NCI-H146 treated with DMSO at 0.1 percent for 48 hours (cell line): ENCODE data around the gene ALDH3A1.

Source experiments
- DNase-seq: peaks from one replicate; lab custom pipeline; 2025; ENCODE audit not compliant: unreplicated experiment; lab: John Stamatoyannopoulos, UW

Gene ALDH3A1

DNA sequence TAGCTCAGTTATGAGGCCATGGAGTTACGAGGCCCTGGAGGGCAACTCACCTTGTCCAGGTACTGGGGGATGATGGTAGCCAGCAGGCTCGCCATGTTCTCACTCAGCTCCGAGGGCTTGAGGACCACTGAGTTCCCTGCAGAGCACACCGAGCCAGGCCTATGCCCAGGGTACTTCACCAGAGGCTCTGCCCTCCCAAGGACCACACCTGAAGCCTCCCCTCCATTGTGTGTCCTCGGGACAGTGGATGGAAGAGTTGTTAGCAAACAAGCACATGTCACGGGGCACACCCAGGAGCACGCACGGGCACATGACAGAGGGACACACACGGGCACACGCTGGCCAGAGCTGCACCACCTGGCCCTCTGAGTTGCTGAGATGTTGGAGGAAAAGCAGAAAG is 5.6 kb downstream of the ALDH3A1 start:
- no peak for DNase-seq

DNA sequence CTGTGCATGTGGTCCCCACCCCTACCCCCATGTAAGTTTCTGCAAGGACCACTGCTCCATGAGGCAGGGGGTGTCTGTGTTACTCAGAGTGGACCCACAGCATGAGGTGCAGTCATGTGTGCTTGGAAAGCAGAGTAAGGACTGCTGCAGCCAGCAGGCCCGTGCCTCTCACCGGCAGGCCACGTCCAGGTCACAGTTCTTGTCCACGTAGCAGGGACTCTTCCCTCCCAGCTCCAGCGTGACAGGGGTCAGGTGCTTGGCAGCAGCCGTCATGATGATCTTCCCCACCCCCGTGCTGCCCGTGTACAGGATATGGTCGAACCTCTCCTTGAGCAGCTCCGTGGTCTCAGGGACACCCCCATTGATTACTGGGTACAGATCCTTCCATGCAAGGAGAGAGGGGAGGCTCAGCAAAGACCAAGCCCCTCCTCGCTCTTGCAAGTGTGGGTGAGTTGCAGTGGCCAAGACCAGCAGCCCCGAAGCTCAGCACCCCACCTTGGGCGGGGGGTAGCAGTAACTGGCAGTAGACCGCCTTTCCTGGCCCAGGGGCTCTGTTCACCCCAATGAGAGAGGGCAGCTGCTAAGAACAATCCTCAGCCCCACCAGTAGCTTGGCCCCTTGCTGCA is 6.2 kb downstream of the ALDH3A1 start:
- no peak for DNase-seq

DNA sequence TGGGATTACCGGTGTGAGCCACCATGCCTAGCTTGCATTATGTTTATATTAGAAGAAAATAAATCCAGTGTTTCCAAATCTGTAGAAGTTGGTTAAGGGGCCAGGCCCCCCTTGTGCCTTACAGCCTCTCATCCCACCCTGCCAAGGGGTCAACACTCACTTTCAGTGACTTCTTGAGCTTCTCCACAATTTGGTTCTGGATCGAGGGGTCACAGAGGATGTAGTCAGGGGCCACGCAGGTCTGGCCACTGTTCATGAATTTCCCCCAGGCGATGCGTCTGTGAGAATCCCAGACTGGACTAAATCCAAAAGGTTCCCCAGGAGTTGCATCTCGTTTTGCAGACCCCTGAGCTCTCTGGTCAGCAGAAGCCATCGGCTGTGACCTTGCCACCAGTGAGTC is 7.2 kb downstream of the ALDH3A1 start:
- no peak for DNase-seq

DNA sequence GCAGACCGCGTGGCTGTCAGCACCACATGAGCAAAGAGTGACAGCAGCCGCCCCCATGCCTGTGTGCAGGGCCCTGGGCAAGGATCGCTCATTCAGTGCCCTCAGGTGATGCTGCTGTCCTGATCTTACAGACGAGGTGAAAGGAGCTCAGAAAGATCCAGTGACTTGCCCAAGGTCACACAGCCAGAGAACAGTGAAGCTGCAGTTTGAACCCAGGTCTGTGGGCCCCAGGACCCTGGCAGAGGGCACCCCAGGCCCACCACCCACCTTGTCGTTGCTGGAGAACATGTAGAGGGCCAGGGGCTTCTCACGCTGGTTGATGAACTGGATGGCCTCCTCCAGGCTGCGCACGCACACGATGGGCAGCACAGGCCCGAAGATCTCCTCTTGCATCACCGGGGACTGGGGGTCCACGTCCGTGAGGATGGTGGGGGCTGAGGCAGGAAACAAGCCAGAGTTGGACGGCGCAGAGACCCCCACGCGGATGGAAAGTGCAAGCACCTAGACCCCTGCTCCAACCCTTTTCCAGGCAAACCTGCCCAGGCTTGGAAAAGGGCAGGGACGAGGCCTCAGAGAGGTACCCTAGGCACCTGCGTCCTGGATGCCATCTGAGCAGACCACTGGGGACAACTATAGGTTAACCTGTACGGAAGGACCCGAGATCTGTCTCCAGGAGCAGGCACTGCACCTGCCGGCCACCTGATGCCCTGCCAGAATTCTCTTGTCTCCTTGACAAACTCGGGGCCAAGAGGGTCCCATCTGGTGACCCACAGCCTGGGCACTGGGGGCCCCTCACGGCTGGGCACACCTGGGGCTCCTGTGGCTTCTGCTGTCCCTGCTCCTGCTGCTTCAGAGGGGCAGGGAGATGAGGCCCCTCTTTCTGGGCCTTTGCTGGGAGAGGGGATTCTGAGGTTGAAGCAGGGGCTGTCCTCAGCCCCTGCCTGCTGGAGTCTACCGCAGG is 8.6 kb downstream of the ALDH3A1 start:
- DNase-seq: no peak

DNA sequence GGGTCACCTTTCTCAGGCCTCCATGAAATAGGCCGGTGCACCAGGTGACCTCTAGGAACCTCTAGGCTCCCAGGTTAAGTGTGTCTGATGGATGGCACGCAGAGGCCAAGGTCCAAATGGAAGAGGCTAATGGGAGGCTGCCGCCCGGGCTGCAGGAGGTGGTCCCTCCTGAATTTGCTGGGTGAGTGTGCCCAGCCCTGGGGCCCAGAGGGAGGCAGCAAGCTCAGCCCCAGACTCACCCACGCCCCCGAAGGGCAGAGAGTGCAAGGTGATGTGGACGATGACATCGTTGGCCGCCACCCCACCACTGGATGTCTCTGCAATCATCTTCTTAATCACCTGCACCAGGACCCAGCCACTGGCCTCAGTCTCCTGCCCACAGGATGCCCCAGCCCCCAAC is 9.3 kb downstream of the ALDH3A1 start:
- DNase-seq: no peak

DNA sequence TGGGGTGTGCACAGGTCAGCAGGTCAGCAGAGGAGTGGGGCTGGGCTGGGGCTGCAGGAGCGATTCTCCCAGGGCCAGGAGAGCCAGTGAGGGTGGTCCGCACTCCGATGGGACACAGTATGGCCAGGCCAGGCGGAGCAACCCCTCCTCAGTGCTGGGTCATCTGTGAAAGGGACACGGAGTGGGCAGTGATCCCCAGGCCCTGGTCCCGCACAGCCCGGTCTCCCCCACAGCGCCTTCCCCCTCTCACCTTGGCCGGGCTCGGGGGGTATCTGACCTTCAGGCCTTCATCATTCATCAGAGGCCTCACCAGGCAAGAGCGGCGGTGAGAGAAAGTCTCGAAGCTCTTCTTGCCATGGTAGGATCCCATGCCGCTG is 10.0 kb downstream of the ALDH3A1 start:
- no peak for DNase-seq

DNA sequence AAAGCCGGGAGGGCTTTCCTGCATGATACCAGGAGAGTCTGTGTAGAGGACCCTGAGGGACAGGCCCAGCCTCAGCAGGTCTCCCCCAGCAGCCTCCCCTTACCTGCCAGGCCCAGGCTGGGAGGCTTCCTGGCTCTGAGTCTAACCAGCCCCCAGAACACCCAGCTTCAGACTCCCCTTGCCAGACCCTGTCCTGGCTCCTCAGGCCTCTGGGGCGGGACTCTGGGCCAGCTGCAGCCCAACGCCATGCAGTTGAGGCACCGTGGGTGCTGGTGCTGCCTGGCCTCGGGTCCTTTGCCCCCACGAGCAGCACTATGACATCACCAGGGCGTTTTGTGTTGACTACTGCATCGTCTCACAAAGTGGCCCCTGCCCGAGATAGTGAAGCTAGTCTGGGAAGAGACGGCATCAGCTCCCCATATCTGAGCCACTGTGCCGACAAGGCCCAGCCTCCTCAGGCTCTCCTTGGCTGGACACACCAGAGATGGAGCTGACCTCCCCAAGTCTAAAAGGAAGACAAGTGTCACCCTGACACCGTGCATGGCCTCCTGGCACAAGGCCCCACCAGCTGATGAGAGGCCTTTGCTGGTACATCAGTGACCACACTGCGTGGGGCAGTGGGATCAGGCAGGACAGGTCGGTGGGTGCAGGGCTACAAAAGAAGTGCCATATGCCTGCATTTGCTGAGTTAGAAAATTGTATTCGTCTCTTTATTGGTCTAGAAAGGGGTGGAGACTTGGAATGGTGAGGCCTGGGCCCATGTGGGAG is 10.6 kb downstream of the ALDH3A1 start:
- no peak for DNase-seq

DNA sequence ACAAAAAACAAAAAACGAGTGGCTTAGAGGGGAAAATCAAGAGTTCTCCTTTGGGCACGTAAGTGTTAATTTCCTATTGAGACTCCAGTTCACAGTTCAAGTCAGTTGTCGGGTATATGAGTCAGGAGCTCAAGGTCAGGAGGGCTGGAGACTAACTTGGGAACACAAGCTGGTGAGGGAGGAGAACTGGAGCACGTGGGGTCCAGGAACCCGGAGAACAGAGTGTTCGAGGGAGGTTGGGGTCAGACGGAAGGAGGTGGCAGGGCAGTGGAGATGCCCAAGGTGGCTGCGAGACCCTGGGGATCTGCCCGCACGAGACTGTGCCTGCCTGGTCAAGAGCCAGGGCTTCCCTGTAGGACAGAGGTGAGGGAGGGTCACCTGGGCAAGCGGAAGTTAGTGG is 12.0 kb downstream of the ALDH3A1 start:
- no peak for DNase-seq

DNA sequence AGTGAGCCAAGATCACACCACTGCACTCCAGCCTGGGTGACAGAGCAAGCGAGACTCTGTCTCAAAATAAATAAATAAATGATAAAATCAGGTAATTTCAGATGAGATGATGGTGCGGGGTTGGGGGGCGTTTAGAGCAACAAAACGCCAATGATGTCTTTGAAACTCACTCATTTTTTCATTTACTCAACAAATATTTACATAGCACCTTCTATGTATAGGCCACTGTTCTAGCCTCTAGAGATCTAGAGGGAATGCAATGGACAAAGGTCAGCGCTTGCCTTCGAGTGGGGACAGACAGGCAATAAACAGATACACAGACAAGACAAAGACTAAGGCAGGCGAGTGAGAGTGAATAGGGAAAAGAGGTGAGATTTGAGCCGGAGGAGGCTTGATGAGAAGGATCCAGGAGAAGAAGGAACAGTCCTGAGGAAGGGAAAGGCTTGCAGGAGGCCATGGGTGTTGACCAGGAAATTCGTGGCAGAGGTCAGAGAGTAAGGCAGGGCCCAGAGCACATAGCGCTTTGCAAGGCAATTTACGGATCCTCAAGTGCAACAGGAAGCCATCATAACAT is 14.1 kb downstream of the ALDH3A1 start:
- DNase-seq: peak; percentile 6

DNA sequence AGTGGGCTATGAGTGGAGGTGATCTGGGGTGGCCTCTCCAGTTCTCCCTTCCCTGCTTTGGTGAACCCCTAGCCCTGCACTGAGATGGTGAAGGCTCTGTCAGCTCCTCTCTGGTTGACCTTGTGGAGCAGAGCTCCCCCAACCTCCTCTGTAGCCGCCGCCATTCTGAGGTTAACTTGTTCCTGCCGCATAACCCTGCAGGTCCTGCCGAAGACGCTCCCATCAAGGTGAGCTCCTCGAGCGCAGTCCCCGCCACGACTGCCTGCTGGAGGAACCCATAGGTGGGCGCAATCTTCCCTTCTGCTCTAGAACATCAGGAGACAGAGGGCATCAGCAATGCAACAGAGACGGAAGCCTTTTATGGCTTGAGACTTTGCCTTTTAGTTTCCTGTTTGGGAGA is 16.5 kb downstream of the ALDH3A1 start:
- no peak for DNase-seq

DNA sequence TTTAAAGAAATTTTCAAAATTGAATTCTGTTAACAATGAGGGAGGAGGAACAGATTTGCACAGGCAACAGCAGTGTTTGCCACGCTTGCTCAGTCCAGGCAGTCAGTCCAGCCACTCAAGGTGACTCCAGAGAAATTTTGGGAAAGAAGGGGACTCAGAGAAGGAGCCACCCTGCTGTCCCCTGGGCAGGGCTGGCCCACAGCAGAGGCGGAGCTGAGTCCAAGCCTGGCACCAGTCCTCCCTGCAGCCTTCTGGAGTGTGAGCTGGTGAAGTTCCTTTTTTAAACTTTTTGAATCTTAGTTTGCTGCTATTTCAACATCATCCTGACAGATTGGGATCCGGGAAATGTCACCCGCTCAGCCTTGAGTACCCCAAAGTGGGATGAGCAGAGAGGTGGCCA is 17.3 kb downstream of the ALDH3A1 start:
- no peak for DNase-seq

DNA sequence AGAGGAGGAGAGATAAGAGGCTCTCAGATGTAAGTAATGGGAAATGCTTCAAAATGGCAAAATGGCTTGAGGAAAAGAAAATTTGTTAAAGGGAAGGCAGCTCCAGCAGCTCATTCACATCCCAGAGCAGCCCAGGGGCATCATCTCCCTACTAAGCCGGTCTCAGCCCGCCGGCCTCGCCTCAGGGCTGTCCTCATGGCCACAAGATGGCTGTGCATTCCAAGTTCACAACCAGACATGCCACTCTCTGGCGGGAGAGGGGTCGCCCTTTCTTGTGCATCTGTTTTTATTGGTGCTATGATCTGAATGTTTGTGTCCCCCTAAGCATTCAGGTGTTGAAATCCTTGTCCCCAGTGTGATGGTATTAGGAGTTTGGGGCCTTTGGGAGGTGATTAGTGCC is 18.2 kb downstream of the ALDH3A1 start:
- no peak for DNase-seq

DNA sequence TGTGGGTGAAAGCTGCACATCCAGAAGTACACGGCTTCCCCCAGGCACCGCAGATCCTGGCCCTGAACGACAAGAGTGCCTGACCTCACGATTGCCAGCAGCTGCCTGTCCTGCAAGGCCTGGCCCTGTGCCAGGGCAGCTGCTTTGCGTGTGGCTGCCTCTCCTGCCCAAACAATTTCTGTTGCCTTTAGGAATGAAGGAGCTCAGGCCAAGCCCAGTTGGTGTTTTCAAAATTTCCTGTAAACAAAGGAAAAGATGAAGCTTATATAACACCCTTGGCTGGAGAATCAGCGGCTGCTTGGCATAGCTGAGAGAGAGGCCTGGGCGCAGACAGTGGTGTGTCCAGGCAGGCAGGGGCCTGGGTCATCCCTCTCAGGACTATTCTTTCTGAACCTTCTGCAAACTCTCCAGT is 20.0 kb downstream of the ALDH3A1 start:
- peak; percentile 66 for DNase-seq

DNA sequence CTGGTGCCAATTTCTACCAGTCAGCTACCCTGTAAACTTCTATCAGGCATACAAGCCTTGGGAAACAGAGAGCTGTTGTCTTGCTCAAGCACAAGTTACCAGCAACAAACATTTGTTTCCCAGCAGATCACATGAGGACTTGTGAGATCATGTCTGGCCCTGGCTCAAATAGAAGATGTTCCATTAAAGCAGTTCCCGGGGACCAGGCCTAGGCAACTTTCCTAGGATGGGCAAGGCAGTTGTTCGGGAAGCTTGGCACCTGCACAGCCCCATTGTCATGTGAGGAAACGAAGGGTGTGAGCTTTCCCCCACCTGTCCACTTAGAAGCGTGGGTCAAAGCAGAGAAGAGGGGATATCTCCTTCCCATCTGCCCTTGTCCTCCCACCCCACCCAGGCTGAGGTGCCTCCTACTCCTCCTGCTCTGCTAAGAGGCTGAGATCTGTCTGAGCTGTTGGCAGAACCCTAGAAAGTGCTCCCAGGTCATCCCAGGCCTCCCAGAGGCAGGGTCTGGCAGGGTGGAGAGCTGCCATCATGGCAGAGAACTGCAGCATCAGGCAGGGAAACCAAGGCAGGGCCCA is 20.5 kb downstream of the ALDH3A1 start:
- no peak for DNase-seq

DNA sequence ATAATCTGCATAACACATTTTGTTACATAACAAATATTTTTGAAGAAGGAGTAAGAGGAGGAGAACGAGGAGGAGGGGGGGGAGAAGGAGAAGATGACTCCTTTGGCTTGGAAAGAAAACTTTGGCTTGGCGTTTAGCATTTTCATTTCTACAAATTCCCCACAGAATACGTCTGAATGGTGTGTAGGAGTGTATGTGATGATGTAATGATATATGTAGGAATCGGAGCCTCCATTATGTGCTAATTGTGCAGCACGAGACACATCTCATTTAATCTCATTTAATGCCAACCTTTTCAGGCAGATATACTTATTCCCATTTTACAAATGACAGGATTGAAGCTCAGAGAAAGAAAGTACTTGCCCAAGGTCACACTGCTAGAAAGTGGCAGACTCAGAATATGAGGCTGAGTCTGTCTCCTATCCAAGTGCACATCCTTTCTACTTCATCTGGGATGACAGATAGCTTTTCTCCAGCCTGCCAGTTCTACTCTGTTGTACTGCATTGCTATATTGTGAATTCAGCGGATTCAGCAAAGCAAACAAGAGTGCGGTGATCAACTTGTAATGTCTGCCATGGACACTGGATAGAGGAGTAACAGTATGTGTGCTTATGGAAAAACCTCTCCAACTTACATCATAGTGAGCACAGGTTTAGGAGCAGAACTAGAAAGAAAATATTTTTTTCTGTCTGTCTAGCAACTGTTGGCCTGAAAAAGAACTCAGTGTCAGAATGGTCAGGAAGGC is 21.3 kb downstream of the ALDH3A1 start:
- DNase-seq: no peak

DNA sequence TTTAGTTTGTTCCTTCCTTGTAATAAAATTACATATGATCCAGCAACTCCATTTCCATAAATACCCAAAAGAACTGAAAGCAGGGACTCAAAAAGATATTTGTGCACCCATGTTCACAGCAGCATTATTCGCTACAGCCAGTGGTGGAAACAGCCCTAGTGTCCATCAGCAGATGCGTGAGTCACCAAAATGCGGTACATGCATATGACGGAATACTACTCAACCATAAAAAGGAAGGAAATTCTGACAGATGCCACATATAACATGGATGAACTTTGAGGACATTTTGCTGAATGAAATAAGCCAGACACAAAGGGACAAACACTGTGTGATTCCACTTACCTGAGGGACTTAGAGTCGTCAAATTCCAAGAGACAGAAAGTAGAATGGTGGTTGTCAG is 22.6 kb downstream of the ALDH3A1 start:
- DNase-seq: no peak

DNA sequence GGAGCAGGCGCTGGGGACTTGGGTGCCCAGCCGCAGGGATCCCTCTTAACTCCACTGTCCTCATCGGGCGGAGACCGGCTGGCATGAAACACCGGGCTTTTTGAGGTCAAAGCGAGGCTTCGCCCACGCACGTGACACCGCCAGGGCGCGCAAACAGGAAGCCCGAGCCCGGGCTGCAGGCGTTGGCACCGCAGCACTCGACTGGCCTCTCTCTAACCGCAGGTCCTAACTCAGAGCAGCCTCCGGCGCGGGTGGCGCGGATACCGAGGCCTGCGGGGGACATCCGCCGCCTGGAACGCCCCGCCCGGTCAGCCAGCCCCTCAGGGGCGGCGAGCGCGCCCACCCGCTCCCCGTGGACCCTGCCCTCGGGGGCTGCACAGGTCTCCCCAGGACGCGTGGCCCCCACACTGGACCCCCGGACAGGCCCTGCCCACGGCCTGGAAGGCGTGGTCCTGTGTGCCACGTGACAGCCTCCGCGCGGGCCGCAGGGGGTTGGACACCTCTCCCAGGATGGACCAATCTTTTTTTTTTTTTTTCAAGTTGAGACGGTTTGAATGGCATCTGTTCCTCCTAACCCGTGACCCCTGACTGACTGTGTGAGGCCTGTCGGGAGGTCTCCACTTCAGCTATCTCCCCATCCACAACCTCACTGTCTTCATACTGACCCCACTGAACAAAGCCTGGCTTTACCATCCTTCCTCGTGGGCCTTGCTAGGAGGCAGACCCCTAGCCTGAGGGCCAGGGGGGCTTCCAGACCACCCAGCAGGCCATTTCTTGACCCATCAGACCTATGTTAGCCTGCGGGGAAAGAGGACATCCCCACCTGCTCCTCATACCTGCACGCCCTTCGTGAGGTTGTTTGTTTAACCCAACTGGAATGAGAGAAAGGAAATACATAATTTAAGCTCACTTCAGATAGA is 23.3 kb downstream of the ALDH3A1 start:
- DNase-seq: no peak

DNA sequence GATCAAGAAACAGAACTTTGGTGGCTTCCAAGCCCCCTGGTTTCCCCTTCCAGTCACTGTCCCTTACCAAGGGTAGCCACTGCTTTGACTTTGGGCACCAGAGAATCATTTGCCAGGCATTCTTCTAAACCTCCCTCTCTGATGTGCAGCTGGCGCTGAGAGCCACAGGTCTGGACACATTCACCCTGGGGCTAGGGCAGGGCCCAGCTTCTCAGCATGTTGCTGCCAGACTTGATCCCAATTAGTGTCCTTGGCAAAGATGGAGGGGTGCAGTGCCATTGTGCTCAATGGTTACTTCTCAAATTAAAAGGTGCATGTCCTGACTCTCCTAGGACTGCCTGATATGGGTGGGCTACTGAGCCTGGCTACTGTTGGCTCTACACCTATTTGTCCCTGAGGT is 24.1 kb downstream of the ALDH3A1 start:
- DNase-seq: no peak

DNA sequence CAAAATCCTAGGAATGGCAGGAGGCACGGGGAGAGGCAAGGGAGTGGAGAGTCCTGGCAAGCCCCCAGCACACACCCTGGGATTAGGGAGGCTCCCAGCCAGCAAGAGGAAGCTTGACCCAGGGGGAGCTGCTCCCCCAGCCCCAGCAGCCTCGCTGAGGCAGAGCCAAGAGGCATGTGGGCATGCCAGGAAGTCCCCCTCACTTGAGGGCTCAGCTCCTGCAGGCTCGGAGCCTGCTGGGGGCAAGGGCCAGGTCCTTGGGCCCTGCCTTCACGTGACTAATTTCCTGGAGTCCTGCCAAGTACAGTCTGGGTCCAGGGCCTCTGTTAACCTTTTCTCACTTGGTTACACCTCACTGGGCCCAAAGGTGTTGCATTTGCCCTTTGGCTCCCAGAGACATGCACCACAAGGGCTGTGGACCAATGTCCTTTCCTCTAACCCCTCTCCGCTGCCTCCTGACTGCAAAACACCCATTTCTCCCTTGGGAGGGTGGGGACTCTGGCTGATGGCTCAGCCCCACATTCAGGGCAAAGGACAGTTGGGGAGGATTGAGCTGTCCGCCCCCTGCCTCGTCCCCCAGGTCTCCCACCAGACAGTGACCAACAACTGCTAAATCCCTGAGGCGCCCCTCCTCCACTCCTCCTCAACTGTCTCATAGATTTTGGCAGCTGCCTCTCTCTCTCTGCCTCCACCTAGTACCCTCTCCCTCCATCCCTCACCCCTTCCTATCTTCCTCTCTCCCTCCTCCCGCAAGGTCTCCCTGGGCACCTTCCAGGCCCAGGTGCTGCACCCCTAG is 27.3 kb downstream of the ALDH3A1 start:
- no peak for DNase-seq
